MV-4-11 (cell line): ENCODE data around the gene SMARCA2.

Source experiments
- DNase-seq: peaks from one replicate; lab custom pipeline; 2025; lab: John Stamatoyannopoulos, UW

SMARCA2 gene

GRCh38 chr9:2144619-2145018 is 129.5 kb downstream of the SMARCA2 start:
- DNase-seq = no peak

- no peak for DNase-seq
Observed at GRCh38 chr9:2145746-2146145, 130.6 kb downstream of the SMARCA2 start.

- peak; percentile 33 for DNase-seq
Observed at GRCh38 chr9:2146700-2147099, 131.6 kb downstream of the SMARCA2 start.

GRCh38 chr9:2150338-2150737 is 135.2 kb downstream of the SMARCA2 start:
- DNase-seq = no peak

- peak; percentile 12 for DNase-seq
Observed at GRCh38 chr9:2151171-2151570, 136.0 kb downstream of the SMARCA2 start.

- no peak for DNase-seq
Observed at GRCh38 chr9:2152966-2153629, 138.0 kb downstream of the SMARCA2 start.

- no peak for DNase-seq
Observed at GRCh38 chr9:2153630-2154217, 138.6 kb downstream of the SMARCA2 start.

- DNase-seq = no peak
Observed at GRCh38 chr9:2154731-2155130, 139.6 kb downstream of the SMARCA2 start.

GRCh38 chr9:2155966-2156365 is 140.8 kb downstream of the SMARCA2 start:
- DNase-seq = no peak

GRCh38 chr9:2157277-2158110 is 142.3 kb downstream of the SMARCA2 start:
- DNase-seq = peak; percentile 51

GRCh38 chr9:2158111-2158610 is 143.0 kb downstream of the SMARCA2 start:
- DNase-seq = peak; percentile 83

- no peak for DNase-seq
Observed at GRCh38 chr9:2158766-2159430, 143.8 kb downstream of the SMARCA2 start.

- DNase-seq = no peak
Observed at GRCh38 chr9:2159521-2160454, 144.6 kb downstream of the SMARCA2 start.

GRCh38 chr9:2161661-2162060 is 146.5 kb downstream of the SMARCA2 start:
- no peak for DNase-seq

GRCh38 chr9:2163231-2163885 is 148.2 kb downstream of the SMARCA2 start:
- no peak for DNase-seq

- no peak for DNase-seq
Observed at GRCh38 chr9:2164268-2164667, 149.1 kb downstream of the SMARCA2 start.

- DNase-seq = no peak
Observed at GRCh38 chr9:2166203-2166602, 151.1 kb downstream of the SMARCA2 start.

GRCh38 chr9:2169035-2169434 is 153.9 kb downstream of the SMARCA2 start:
- no peak for DNase-seq

- no peak for DNase-seq
Observed at GRCh38 chr9:2170722-2171121, 155.6 kb downstream of the SMARCA2 start.

- DNase-seq = no peak
Observed at GRCh38 chr9:2173170-2173569, 158.0 kb downstream of the SMARCA2 start.

- no peak for DNase-seq
Observed at GRCh38 chr9:2173861-2174260, 158.7 kb downstream of the SMARCA2 start.
